Mesendoderm (in vitro differentiated cells): ENCODE measurements around the gene CHKB.

ENCODE experiments used
- DNase-seq: peaks from one replicate; pipeline ENCODE4 v3.0.0; 2013
- H2AK5ac ChIP-seq: 2 replicates; pipeline ENCODE4 v1.6.1; 2013; ENCODE audit warnings: low read length, inconsistent platforms
- H2BK120ac ChIP-seq: 2 replicates; pipeline ENCODE4 v1.6.1; 2013; ENCODE audit warnings: low read depth, mild to moderate bottlenecking, low read length, moderate library complexity, mixed read lengths
- H2BK15ac ChIP-seq: replicated peaks from 2 replicates; pipeline ENCODE4 v1.6.1; 2013; ENCODE audit warnings: low read depth, mild to moderate bottlenecking, moderate library complexity
- H2BK5ac ChIP-seq: 2 replicates; pipeline ENCODE4 v1.6.1; 2013; ENCODE audit warnings: low read length, inconsistent platforms
- H3K18ac ChIP-seq: 2 replicates; pipeline ENCODE4 v1.6.1; 2013; ENCODE audit warnings: mild to moderate bottlenecking, low read length, mixed read lengths
- H3K23ac ChIP-seq: one replicate; pipeline ENCODE4 v1.6.1; 2013; ENCODE audit warnings: low read length
- H3K27ac ChIP-seq: 2 replicates; pipeline ENCODE4 v1.5.1; 2013; ENCODE audit warnings: low read depth, mild to moderate bottlenecking, inconsistent platforms, low read length, moderate library complexity
- H3K27me3 ChIP-seq: 2 replicates; pipeline ENCODE4 v1.6.1; 2013; ENCODE audit warnings: low read length, control low read depth, mild to moderate bottlenecking, inconsistent platforms; ENCODE audit not compliant: insufficient read depth, poor library complexity
- H3K36me3 ChIP-seq: 2 replicates; pipeline ENCODE4 v1.6.1; 2013; ENCODE audit warnings: low read length, inconsistent platforms; ENCODE audit not compliant: control insufficient read depth, insufficient read depth
- H3K4ac ChIP-seq: one replicate; pipeline ENCODE4 v1.6.1; 2013; ENCODE audit warnings: low read depth, mild to moderate bottlenecking, low read length, moderate library complexity
- H3K4me1 ChIP-seq: 2 replicates; pipeline ENCODE4 v1.6.1; 2013; ENCODE audit warnings: low read depth, low read length, inconsistent platforms; ENCODE audit not compliant: control insufficient read depth
- H3K4me2 ChIP-seq: 2 replicates; pipeline ENCODE4 v1.6.1; 2013; ENCODE audit warnings: low read length
- H3K4me3 ChIP-seq: 2 replicates; pipeline ENCODE4 v1.5.1; 2013; ENCODE audit warnings: mild to moderate bottlenecking, low read length
- H3K56ac ChIP-seq: one replicate; pipeline ENCODE4 v1.6.1; 2013; ENCODE audit warnings: low read length
- H3K79me1 ChIP-seq: 2 replicates; pipeline ENCODE4 v1.6.1; 2013; ENCODE audit warnings: low read length, inconsistent platforms
- H3K79me2 ChIP-seq: 2 replicates; pipeline ENCODE4 v1.6.1; 2013; ENCODE audit warnings: mild to moderate bottlenecking, low read length; ENCODE audit not compliant: control insufficient read depth, insufficient read depth
- H3K9ac ChIP-seq: 2 replicates; pipeline ENCODE4 v1.6.1; 2013; ENCODE audit warnings: low read length, inconsistent platforms
- H4K5ac ChIP-seq: one replicate; pipeline ENCODE4 v1.6.1; 2013; ENCODE audit warnings: low read length
- H4K8ac ChIP-seq: one replicate; pipeline ENCODE4 v1.6.1; 2013; ENCODE audit warnings: low read depth, mild to moderate bottlenecking, control low read depth, low read length, moderate library complexity
- WGBS: extraction: QIAGEN DNeasy Blood & Tissue Kit; methylation state at CpG from one replicate; pipeline ENCODE4 v1.1.7; 2013; ENCODE audit warnings: low lambda C conversion rate, missing lambda C conversion rate; ENCODE audit not compliant: insufficient coverage; ENCODE audit errors: extremely low coverage; 5-methylcytosine and 5-hydroxymethylcytosine counted together

Gene CHKB

GRCh38 chr22:50612528-50613221, 30.0 kb upstream of the CHKB start:
- Histone ChIP-seq H2BK5ac (no peak overlapping the region), H3K4ac (no peak overlapping the region), H3K79me2 (no peaks in the 10 kb centered on the region), H2BK15ac (no peak overlapping the region), H4K8ac (no peak overlapping the region), H3K23ac (no peak overlapping the region), H3K56ac (no peak overlapping the region), H4K5ac (no peak overlapping the region), H3K4me1 (no peaks in the 10 kb centered on the region), H3K79me1 (no peaks in the 10 kb centered on the region), H3K27me3 (no peaks in the 10 kb centered on the region), H3K27ac (no peak overlapping the region), H2AK5ac (no peak overlapping the region), H3K9ac (no peak overlapping the region), H3K4me2 (no peak overlapping the region), H3K18ac (no peak overlapping the region), H2BK120ac (no peak overlapping the region), H3K4me3 (no peak overlapping the region), H3K36me3 (no peaks in the 10 kb centered on the region)
- peak; percentile 48 for DNase-seq
- no CpG with 5 or more reads among the region's 31 CpGs for WGBS

- no peak overlapping the region for H4K5ac ChIP-seq
- H3K79me2 ChIP-seq = no peaks in the 10 kb centered on the region
- DNase-seq = no peak
- H3K36me3 ChIP-seq = no peaks in the 10 kb centered on the region
- H4K8ac ChIP-seq = no peak overlapping the region
- H3K23ac ChIP-seq = no peak overlapping the region
- no peaks in the 10 kb centered on the region for H3K27me3 ChIP-seq
- H3K4me2 ChIP-seq = no peak overlapping the region
- no peak overlapping the region for H3K27ac ChIP-seq
- no CpG with 5 or more reads among the region's 6 CpGs for WGBS
- H2AK5ac ChIP-seq = no peak overlapping the region
- no peak overlapping the region for H2BK15ac ChIP-seq
- no peak overlapping the region for H2BK120ac ChIP-seq
- H3K4ac ChIP-seq = no peak overlapping the region
- H2BK5ac ChIP-seq = no peak overlapping the region
- H3K4me1 ChIP-seq = no peaks in the 10 kb centered on the region
- H3K4me3 ChIP-seq = no peak overlapping the region
- no peak overlapping the region for H3K56ac ChIP-seq
- no peak overlapping the region for H3K9ac ChIP-seq
- no peak overlapping the region for H3K18ac ChIP-seq
- no peaks in the 10 kb centered on the region for H3K79me1 ChIP-seq
These were observed 29.5 kb upstream of the CHKB start for GRCh38 chr22:50612168-50612527.

- Histone ChIP-seq H3K23ac (no peak overlapping the region), H3K27me3 (no peaks in the 10 kb centered on the region), H3K79me2 (no peaks in the 10 kb centered on the region), H4K8ac (no peak overlapping the region), H2BK5ac (no peak overlapping the region), H3K56ac (no peak overlapping the region), H3K4me3 (no peak overlapping the region), H3K36me3 (no peaks in the 10 kb centered on the region), H2BK120ac (no peak overlapping the region), H3K4ac (no peak overlapping the region), H3K79me1 (no peaks in the 10 kb centered on the region), H3K18ac (no peak overlapping the region), H3K9ac (no peak overlapping the region), H3K4me1 (no peaks in the 10 kb centered on the region), H3K4me2 (no peak overlapping the region), H3K27ac (no peak overlapping the region), H4K5ac (no peak overlapping the region), H2BK15ac (no peak overlapping the region), H2AK5ac (no peak overlapping the region)
- WGBS = no CpG with 5 or more reads among the region's 26 CpGs
- DNase-seq = no peak
These were observed 28.9 kb upstream of the CHKB start for GRCh38 chr22:50611341-50612060.

GRCh38 chr22:50610581-50610980, 27.9 kb upstream of the CHKB start:
- no peak overlapping the region for H3K4ac ChIP-seq
- no peak overlapping the region for H3K27ac ChIP-seq

GRCh38 chr22:50610041-50610451, 27.4 kb upstream of the CHKB start:
- Histone ChIP-seq H3K9ac (no peak overlapping the region), H3K79me2 (no peaks in the 10 kb centered on the region), H3K4me3 (no peak overlapping the region), H3K4ac (no peak overlapping the region), H3K27ac (no peak overlapping the region), H3K56ac (no peak overlapping the region), H2BK120ac (no peak overlapping the region), H3K4me2 (no peak overlapping the region), H3K23ac (no peak overlapping the region), H4K5ac (no peak overlapping the region), H3K27me3 (no peaks in the 10 kb centered on the region), H3K4me1 (no peaks in the 10 kb centered on the region), H3K36me3 (no peaks in the 10 kb centered on the region), H2AK5ac (no peak overlapping the region), H3K18ac (no peak overlapping the region), H2BK5ac (no peak overlapping the region), H3K79me1 (no peaks in the 10 kb centered on the region), H2BK15ac (no peak overlapping the region), H4K8ac (no peak overlapping the region)
- no CpG with 5 or more reads among the region's 11 CpGs for WGBS
- no peak for DNase-seq

More at GRCh38 chr22:50610581-50610980, 27.9 kb upstream of the CHKB start:
- Histone ChIP-seq H2AK5ac (no peak overlapping the region), H3K79me1 (no peaks in the 10 kb centered on the region), H4K8ac (no peak overlapping the region), H3K9ac (no peak overlapping the region), H3K79me2 (no peaks in the 10 kb centered on the region), H3K4me2 (no peak overlapping the region), H2BK15ac (no peak overlapping the region), H3K18ac (no peak overlapping the region), H3K56ac (no peak overlapping the region), H3K4me3 (no peak overlapping the region), H2BK5ac (no peak overlapping the region), H3K23ac (no peak overlapping the region), H2BK120ac (no peak overlapping the region), H3K4me1 (no peaks in the 10 kb centered on the region), H3K36me3 (no peaks in the 10 kb centered on the region), H4K5ac (no peak overlapping the region), H3K27me3 (no peaks in the 10 kb centered on the region)
- WGBS = no CpG with 5 or more reads among the region's 17 CpGs
- DNase-seq = no peak
